HG03342 (cell line): ENCODE measurements around the gene APOBEC3B.
"Not testable (repeated sequence)": the region's sequence is repeated elsewhere in the genome, so short reads cannot be mapped to it uniquely, and the experiment has no call there.

Experiments used
- ATAC-seq: cut with Tn5 transposase; IDR thresholded peaks from one replicate; pipeline ENCODE4 v1.9.1; 2021; ENCODE audit warnings: mild to moderate bottlenecking, moderate library complexity; ENCODE audit not compliant: unreplicated experiment

APOBEC3B gene

GRCh38 chr22:38965614-38966379 lies 16.4 kb upstream of the APOBEC3B start:
- no peak for ATAC-seq

GRCh38 chr22:38966380-38966702 lies 15.8 kb upstream of the APOBEC3B start:
- ATAC-seq: no peak

GRCh38 chr22:38966942-38967341 lies 15.2 kb upstream of the APOBEC3B start:
- no peak for ATAC-seq

GRCh38 chr22:38967451-38968450 lies 14.4 kb upstream of the APOBEC3B start:
- no peak for ATAC-seq

GRCh38 chr22:38968801-38969200 lies 13.3 kb upstream of the APOBEC3B start:
- no peak for ATAC-seq

- no peak for ATAC-seq
Measured at GRCh38 chr22:38970551-38970950, 11.6 kb upstream of the APOBEC3B start.

- ATAC-seq: no peak
Measured at GRCh38 chr22:38971202-38971601, 10.9 kb upstream of the APOBEC3B start.

GRCh38 chr22:38971791-38972190 lies 10.4 kb upstream of the APOBEC3B start:
- no peak for ATAC-seq

- ATAC-seq: no peak
Measured at GRCh38 chr22:38972558-38972957, 9.6 kb upstream of the APOBEC3B start.

GRCh38 chr22:38973289-38974169 lies 8.6 kb upstream of the APOBEC3B start:
- peak; percentile 42 for ATAC-seq

GRCh38 chr22:38974170-38974825 lies 7.8 kb upstream of the APOBEC3B start:
- ATAC-seq: no peak

- ATAC-seq: no peak
Measured at GRCh38 chr22:38974826-38975175, 7.3 kb upstream of the APOBEC3B start.

- not testable (repeated sequence) for ATAC-seq
Measured at GRCh38 chr22:38977289-38977688, 4.9 kb upstream of the APOBEC3B start.

- ATAC-seq: not testable (repeated sequence)
Measured at GRCh38 chr22:38980587-38980986, 1.6 kb upstream of the APOBEC3B start.

GRCh38 chr22:38981005-38981991 lies 849 bp upstream of the APOBEC3B start:
- no peak for ATAC-seq

- no peak for ATAC-seq
Measured at GRCh38 chr22:38984224-38984623, 2.1 kb downstream of the APOBEC3B start.

GRCh38 chr22:38984784-38985757 lies 2.9 kb downstream of the APOBEC3B start:
- peak; percentile 70 for ATAC-seq

GRCh38 chr22:38986629-38987028 lies 4.5 kb downstream of the APOBEC3B start:
- no peak for ATAC-seq
